GM19043 (cell line): ENCODE measurements around the gene IL22RA1.

Source experiments
- ATAC-seq: cut with Tn5 transposase; IDR thresholded peaks from one replicate; pipeline ENCODE4 v1.9.1; 2021; ENCODE audit warnings: low read depth; ENCODE audit not compliant: unreplicated experiment

The IL22RA1 gene

GRCh38 chr1:24168245-24168644, 25.3 kb upstream of the IL22RA1 start:
- no peak for ATAC-seq

- ATAC-seq, result no peak
These were observed 24.1 kb upstream of the IL22RA1 start for GRCh38 chr1:24167008-24167407.

- no peak for ATAC-seq
These were observed 22.6 kb upstream of the IL22RA1 start for GRCh38 chr1:24165500-24165899.

GRCh38 chr1:24164004-24164403, 21.1 kb upstream of the IL22RA1 start:
- ATAC-seq, result no peak

- no peak for ATAC-seq
These were observed 19.3 kb upstream of the IL22RA1 start for GRCh38 chr1:24162201-24162600.

- no peak for ATAC-seq
These were observed 18.3 kb upstream of the IL22RA1 start for GRCh38 chr1:24161270-24161669.

GRCh38 chr1:24159366-24159765, 16.4 kb upstream of the IL22RA1 start:
- no peak for ATAC-seq

GRCh38 chr1:24157918-24158481, 15.1 kb upstream of the IL22RA1 start:
- no peak for ATAC-seq

- no peak for ATAC-seq
These were observed 13.8 kb upstream of the IL22RA1 start for GRCh38 chr1:24156542-24157260.

- no peak for ATAC-seq
These were observed 12.3 kb upstream of the IL22RA1 start for GRCh38 chr1:24155011-24155782.

GRCh38 chr1:24154215-24154614, 11.3 kb upstream of the IL22RA1 start:
- no peak for ATAC-seq

GRCh38 chr1:24152631-24153494, 9.9 kb upstream of the IL22RA1 start:
- ATAC-seq, result no peak

- ATAC-seq, result no peak
These were observed 8.2 kb upstream of the IL22RA1 start for GRCh38 chr1:24151175-24151533.

- ATAC-seq, result peak; percentile 51
These were observed 7.6 kb upstream of the IL22RA1 start for GRCh38 chr1:24150234-24151174.

- no peak for ATAC-seq
These were observed 6.9 kb upstream of the IL22RA1 start for GRCh38 chr1:24149866-24150233.

- no peak for ATAC-seq
These were observed 4.9 kb upstream of the IL22RA1 start for GRCh38 chr1:24147816-24148215.

GRCh38 chr1:24147194-24147593, 4.3 kb upstream of the IL22RA1 start:
- no peak for ATAC-seq

GRCh38 chr1:24141311-24141997, 1.5 kb downstream of the IL22RA1 start:
- ATAC-seq, result no peak

- ATAC-seq, result no peak
These were observed 2.2 kb downstream of the IL22RA1 start for GRCh38 chr1:24140741-24141181.
